ENCODE results near the gene AP2A2. TPM values are rescaled to one million over a fixed set of nuclear protein-coding genes. Genes with fewer than 3 reads are reported as not detected.

AP2A2 gene
- total RNA-seq, 1 donor from 2014 or later = 228 TPM

DNA sequence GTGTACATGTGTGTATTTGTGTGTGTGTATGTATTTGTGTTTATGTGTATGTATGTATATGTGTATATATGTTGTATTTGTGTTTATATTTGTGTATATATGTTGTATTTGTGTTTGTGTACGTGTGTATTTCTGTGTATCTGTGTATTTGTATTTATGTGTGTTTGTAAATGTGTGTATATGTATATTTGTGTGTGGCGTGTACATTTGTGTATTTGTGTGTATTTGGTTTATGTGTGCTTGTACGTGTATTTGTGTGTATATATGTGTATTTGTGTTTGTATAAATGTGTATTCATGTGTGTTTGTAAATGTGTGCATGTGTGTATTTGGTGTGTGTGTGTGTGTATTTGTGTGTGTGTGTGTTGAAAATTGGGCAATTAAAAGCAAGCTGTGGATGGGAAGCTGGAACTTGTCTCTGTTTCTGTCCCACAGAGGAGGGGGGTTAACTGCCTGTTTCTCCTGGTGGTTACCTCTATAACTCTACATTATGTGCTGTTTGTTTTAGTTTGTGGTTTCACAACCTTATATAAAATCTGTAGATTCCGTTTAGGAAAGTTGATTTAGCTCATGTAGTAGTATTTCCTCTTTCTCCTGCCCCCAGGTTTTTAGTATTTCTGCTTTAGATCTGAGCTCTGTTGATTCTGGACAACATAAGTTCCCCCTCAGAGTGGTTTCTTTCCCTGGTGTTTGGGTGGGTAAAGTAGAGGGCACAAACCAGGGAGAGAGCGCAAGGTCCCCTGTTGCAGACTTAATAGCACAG lies 28.9 kb downstream of the AP2A2 start:
- H3K36me3 Mint-ChIP-seq (ENCODE audit: unreplicated experiment) = peaks cover 4% of the 10 kb centered on the region
- peaks cover 56% of the 10 kb centered on the region for H3K4me1 Mint-ChIP-seq (ENCODE audit: low read depth, unreplicated experiment)
- peak overlapping the region; percentile 86 for H3K27ac Mint-ChIP-seq (ENCODE audit: unreplicated experiment)
- peak overlapping the region; percentile 68 for H3K4me3 Mint-ChIP-seq (ENCODE audit: unreplicated experiment)
- H3K27me3 Mint-ChIP-seq (ENCODE audit: unreplicated experiment) = peaks cover 15% of the 10 kb centered on the region
- no peak for DNase-seq
- TF ChIP-seq, protein P1, sequence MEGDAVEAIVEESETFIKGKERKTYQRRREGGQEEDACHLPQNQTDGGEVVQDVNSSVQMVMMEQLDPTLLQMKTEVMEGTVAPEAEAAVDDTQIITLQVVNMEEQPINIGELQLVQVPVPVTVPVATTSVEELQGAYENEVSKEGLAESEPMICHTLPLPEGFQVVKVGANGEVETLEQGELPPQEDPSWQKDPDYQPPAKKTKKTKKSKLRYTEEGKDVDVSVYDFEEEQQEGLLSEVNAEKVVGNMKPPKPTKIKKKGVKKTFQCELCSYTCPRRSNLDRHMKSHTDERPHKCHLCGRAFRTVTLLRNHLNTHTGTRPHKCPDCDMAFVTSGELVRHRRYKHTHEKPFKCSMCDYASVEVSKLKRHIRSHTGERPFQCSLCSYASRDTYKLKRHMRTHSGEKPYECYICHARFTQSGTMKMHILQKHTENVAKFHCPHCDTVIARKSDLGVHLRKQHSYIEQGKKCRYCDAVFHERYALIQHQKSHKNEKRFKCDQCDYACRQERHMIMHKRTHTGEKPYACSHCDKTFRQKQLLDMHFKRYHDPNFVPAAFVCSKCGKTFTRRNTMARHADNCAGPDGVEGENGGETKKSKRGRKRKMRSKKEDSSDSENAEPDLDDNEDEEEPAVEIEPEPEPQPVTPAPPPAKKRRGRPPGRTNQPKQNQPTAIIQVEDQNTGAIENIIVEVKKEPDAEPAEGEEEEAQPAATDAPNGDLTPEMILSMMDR (IDR thresholded peaks at IDR 0.05; ENCODE audit: partially characterized antibody, unreplicated experiment) = no peak
- H3K9me3 Mint-ChIP-seq (ENCODE audit: unreplicated experiment) = peaks cover 13% of the 10 kb centered on the region

DNA sequence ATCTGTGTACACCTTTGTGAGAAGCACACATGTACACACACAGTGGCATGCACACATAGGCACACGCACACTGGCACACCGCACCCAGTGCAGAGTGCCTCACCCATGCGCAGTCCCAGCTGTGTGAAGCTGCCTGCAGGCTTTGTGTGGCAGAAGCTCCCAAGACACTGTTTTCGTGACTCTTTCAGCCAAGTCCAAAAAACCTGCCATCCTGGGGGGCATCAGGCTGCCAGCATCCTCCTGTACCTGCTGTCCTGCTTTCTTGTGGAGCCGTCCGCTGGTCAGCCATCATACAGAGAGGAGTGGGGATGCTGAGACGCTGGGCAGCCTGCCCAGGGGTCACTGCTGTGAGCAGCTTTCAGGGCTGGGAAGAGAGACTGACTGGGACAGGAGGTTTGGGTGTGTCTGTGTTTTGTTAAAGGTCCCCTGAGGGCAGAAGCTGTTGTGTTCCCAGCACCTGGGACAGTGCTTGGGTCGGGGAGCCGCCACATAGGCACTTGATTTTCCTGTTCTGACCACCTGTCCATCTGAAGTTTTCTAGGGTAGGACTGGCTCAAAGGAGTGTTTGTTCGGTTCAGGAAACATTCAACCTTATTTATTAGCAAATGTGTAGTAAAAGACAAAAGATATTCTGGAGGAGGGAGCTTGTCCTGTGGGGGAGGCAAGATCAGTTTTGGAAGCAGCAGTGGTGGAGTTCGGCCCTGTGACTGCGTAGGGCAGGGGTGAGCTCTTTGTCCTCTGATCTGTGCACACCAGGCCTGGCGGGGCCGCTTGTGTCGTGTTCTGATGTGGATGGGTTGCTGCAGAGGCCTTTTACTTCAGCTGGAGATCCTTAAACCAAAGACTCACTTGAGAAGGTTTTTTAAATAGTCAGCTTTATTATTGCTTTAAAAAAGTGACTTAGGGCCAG lies 29.7 kb downstream of the AP2A2 start:
- H3K4me3 Mint-ChIP-seq (ENCODE audit: unreplicated experiment) = peak overlapping the region; percentile 30
- peaks cover 56% of the 10 kb centered on the region for H3K4me1 Mint-ChIP-seq (ENCODE audit: low read depth, unreplicated experiment)
- H3K27ac Mint-ChIP-seq (ENCODE audit: unreplicated experiment) = peak overlapping the region; percentile 86
- H3K9me3 Mint-ChIP-seq (ENCODE audit: unreplicated experiment) = peaks cover 13% of the 10 kb centered on the region
- TF ChIP-seq, protein P1 (IDR thresholded peaks at IDR 0.05; ENCODE audit: partially characterized antibody, unreplicated experiment) = no peak
- peaks cover 14% of the 10 kb centered on the region for H3K27me3 Mint-ChIP-seq (ENCODE audit: unreplicated experiment)
- no peak for DNase-seq
- H3K36me3 Mint-ChIP-seq (ENCODE audit: unreplicated experiment) = no peaks in the 10 kb centered on the region

DNA sequence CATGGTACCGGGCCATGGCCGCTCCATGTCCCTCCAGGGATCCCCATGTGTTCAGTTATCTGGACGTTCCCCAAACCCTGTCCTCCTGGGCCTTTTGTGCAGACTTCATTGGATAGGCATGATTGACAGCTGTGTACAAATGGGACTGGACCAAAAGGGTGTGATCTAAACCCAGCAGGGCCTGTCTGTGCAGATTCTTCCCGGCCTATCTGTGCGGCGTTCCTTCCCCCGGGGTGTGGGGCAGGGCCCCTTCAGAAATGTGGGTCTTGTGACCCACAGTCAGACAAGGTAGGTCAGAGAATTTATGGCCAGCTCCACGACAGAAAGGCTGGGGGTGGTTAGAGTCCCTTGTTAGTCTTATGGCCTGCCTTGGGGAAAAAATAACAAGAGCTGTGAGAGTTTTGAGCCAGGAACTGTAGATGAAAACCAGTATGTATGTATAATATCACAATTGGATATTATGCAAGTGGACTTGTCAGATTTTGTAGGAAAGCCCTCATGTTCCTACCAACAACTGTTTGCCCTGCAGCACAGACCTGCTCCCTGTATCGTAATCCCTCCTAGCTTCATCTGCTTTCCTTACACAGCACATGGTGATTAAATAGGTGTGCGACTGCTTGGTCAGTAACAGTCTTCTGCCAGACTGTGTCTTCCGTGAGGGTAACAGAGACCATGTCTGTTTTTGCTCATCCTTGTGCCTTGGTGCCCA lies 31.7 kb downstream of the AP2A2 start:
- H3K36me3 Mint-ChIP-seq (ENCODE audit: unreplicated experiment) = no peaks in the 10 kb centered on the region
- H3K4me1 Mint-ChIP-seq (ENCODE audit: low read depth, unreplicated experiment) = peaks cover 52% of the 10 kb centered on the region
- peaks cover 13% of the 10 kb centered on the region for H3K27me3 Mint-ChIP-seq (ENCODE audit: unreplicated experiment)
- H3K4me3 Mint-ChIP-seq (ENCODE audit: unreplicated experiment) = no peak overlapping the region
- TF ChIP-seq, protein P1 (IDR thresholded peaks at IDR 0.05; ENCODE audit: partially characterized antibody, unreplicated experiment) = no peak
- H3K9me3 Mint-ChIP-seq (ENCODE audit: unreplicated experiment) = peaks cover 15% of the 10 kb centered on the region
- peak overlapping the region; percentile 55 for H3K27ac Mint-ChIP-seq (ENCODE audit: unreplicated experiment)
- DNase-seq = no peak

GRCh38 chr11:958101-958500 lies 32.4 kb downstream of the AP2A2 start:
- Mint-ChIP-seq H3K27ac (ENCODE audit: unreplicated experiment) (peak overlapping the region; percentile 34), H3K27me3 (ENCODE audit: unreplicated experiment) (peaks cover 16% of the 10 kb centered on the region)

More at GRCh38 chr11:958101-958500, 32.4 kb downstream of the AP2A2 start:
- DNase-seq = no peak
- H3K36me3 Mint-ChIP-seq (ENCODE audit: unreplicated experiment) = peaks cover 4% of the 10 kb centered on the region
- H3K4me1 Mint-ChIP-seq (ENCODE audit: low read depth, unreplicated experiment) = peaks cover 45% of the 10 kb centered on the region
- H3K4me3 Mint-ChIP-seq (ENCODE audit: unreplicated experiment) = no peak overlapping the region
- TF ChIP-seq, protein P1 (IDR thresholded peaks at IDR 0.05; ENCODE audit: partially characterized antibody, unreplicated experiment) = no peak
- peaks cover 17% of the 10 kb centered on the region for H3K9me3 Mint-ChIP-seq (ENCODE audit: unreplicated experiment)

All from glutamatergic neuron (in vitro differentiated cells).